CD14-positive monocyte (primary cell): Measurements from ENCODE around the gene MDFIC. TPM values are rescaled to one million over a fixed set of nuclear protein-coding genes. Genes with fewer than 3 reads are reported as not detected.

Experiments used
- DNase-seq, 3 donors: peaks; one replicate each; pipeline ENCODE4 v3.0.0-alpha.2; 2011 to 2022
- H2AFZ ChIP-seq: 2 replicates; pipeline ENCODE4 v1.6.0; 2012; ENCODE audit warnings: mild to moderate bottlenecking, low read depth, low read length, inconsistent platforms; ENCODE audit not compliant: insufficient read depth, poor library complexity, severe bottlenecking
- H3K27ac ChIP-seq, 2 donors: 1 replicate in 1 of 2; 2 replicates in 1 of 2; pipeline ENCODE4 v1.5.1; 2012 to 2013; ENCODE audit warnings: low read length in 2 of 2, control low read depth in 1 of 2, inconsistent platforms in 1 of 2, low read depth in 1 of 2, mild to moderate bottlenecking in 1 of 2
- H3K27me3 ChIP-seq, 2 donors: one replicate each; pipeline versions ENCODE4 v1.6.0 to v1.6.1; 2011 to 2013; ENCODE audit warnings: low read length in 2 of 2; ENCODE audit not compliant: control insufficient read depth in 2 of 2, insufficient read depth in 2 of 2
- H3K36me3 ChIP-seq, 2 donors: replicated peaks in 1 of 2; 1 replicate in 1 of 2; 2 replicates in 1 of 2; pipeline versions ENCODE4 v1.5.1 to v1.6.1; 2012 to 2013; ENCODE audit warnings: low read length in 2 of 2, control low read depth in 1 of 2, inconsistent platforms in 1 of 2, mild to moderate bottlenecking in 1 of 2; ENCODE audit not compliant: insufficient read depth in 2 of 2, control insufficient read depth in 1 of 2
- H3K4me1 ChIP-seq, 2 donors: 1 replicate in 1 of 2; 2 replicates in 1 of 2; pipeline versions ENCODE4 v1.5.1 to v1.6.1; 2012 to 2013; ENCODE audit warnings: low read length in 2 of 2, control low read depth in 1 of 2, inconsistent platforms in 1 of 2, mild to moderate bottlenecking in 1 of 2, moderate library complexity in 1 of 2; ENCODE audit not compliant: insufficient read depth in 2 of 2, control insufficient read depth in 1 of 2
- H3K4me2 ChIP-seq: replicated peaks from 2 replicates; pipeline ENCODE3; 2012; ENCODE audit warnings: low read length, moderate library complexity, mild to moderate bottlenecking; ENCODE audit not compliant: poor library complexity, severe bottlenecking; ENCODE audit errors: extremely low read depth
- H3K4me3 ChIP-seq, 3 experiments: fragments of 200-600 bp in 1 of 3; sonication (generic) in 1 of 3; replicated peaks in 1 of 3; 1 replicate in 2 of 3; 2 replicates in 1 of 3; pipeline ENCODE4 v1.5.1; 2011 to 2013; ENCODE audit warnings: low read length in 3 of 3, mild to moderate bottlenecking in 3 of 3, control low read depth in 2 of 3, low read depth in 2 of 3, inconsistent platforms in 1 of 3, moderate library complexity in 1 of 3
- H3K79me2 ChIP-seq: 2 replicates; pipeline ENCODE4 v1.6.0; 2012; ENCODE audit warnings: mild to moderate bottlenecking, control low read depth, inconsistent platforms, low read length, moderate library complexity; ENCODE audit not compliant: insufficient read depth
- H3K9ac ChIP-seq: 2 replicates; pipeline ENCODE4 v1.6.0; 2017; ENCODE audit warnings: low read length, mild to moderate bottlenecking; ENCODE audit not compliant: insufficient read depth, poor library complexity, severe bottlenecking
- H3K9me3 ChIP-seq, 2 donors: replicated peaks in 1 of 2; 1 replicate in 1 of 2; 2 replicates in 1 of 2; pipeline versions ENCODE4 v1.5.1 to v1.6.1; 2012 to 2013; ENCODE audit warnings: low read length in 2 of 2, control low read depth in 1 of 2; ENCODE audit not compliant: control insufficient read depth in 1 of 2, insufficient read depth in 1 of 2
- H4K20me1 ChIP-seq: 2 replicates; pipeline ENCODE4 v1.6.0; 2012; ENCODE audit warnings: mild to moderate bottlenecking, low read length, control low read depth, moderate library complexity; ENCODE audit not compliant: insufficient read depth
- H3K27ac Mint-ChIP-seq, 7 donors: one replicate each; pipeline ENCODE4 v1.8.0; 2020; ENCODE audit warnings: mild to moderate bottlenecking in 7 of 7, mixed read lengths in 7 of 7, moderate library complexity in 6 of 7, inconsistent platforms in 2 of 7
- H3K27me3 Mint-ChIP-seq, 3 donors: one replicate each; pipeline ENCODE4 v1.8.0; 2021 to 2022; ENCODE audit warnings: low read depth in 3 of 3, mild to moderate bottlenecking in 3 of 3, mixed read lengths in 3 of 3, moderate library complexity in 3 of 3, inconsistent platforms in 1 of 3
- H3K36me3 Mint-ChIP-seq, 2 donors: one replicate each; pipeline ENCODE4 v1.8.0; 2020; ENCODE audit warnings: mixed read lengths in 2 of 2, inconsistent platforms in 1 of 2, mild to moderate bottlenecking in 1 of 2
- H3K4me1 Mint-ChIP-seq: one replicate; pipeline ENCODE4 v1.8.0; 2020; ENCODE audit warnings: mild to moderate bottlenecking, mixed read lengths
- H3K4me3 Mint-ChIP-seq, 2 donors: one replicate each; pipeline ENCODE4 v1.8.0; 2020; ENCODE audit warnings: mild to moderate bottlenecking in 2 of 2, mixed read lengths in 2 of 2, moderate library complexity in 1 of 2
- H3K9me3 Mint-ChIP-seq, 7 donors: one replicate each; pipeline ENCODE4 v1.8.0; 2020 to 2022; ENCODE audit warnings: mixed read lengths in 7 of 7, mild to moderate bottlenecking in 6 of 7, moderate library complexity in 6 of 7, inconsistent platforms in 2 of 7
- WGBS: methylation state at CpG from one replicate; pipeline ENCODE4 v1.1.5; 2013; ENCODE audit warnings: missing lambda C conversion rate; ENCODE audit not compliant: insufficient coverage; 5-methylcytosine and 5-hydroxymethylcytosine counted together
- intact Hi-C, 2 donors: fragments of 100-400 bp; cut with micrococcal nuclease; formaldehyde crosslinking; loops; one replicate each; pipeline versions ENCODE4 v1.15.0 to v1.15.1; 2023
- polyA plus RNA-seq, 3 donors: library from polyadenylated mRNA; depleted of rRNA in 1 of 3; unstranded in 2 of 3; stranded (reverse) in 1 of 3; fragments of 300-500 nt in 2 of 3; fragments of >200 nt in 1 of 3; fragmentation: Illumina TruSeq in 2 of 3; gene quantifications; 1 replicate in 2 of 3; 2 replicates in 1 of 3; pipeline ENCODE4 v1.2.3, GENCODE V29; 2012 to 2021
- TF ChIP-seq, protein P1 (sequence below): fragments of 200-600 bp; IDR thresholded peaks from one replicate; pipeline ENCODE4 v1.8.0; 2022; ENCODE audit warnings: antibody characterized with exemption, mild to moderate bottlenecking

Gene MDFIC
- polyA plus RNA-seq, 3 donors: 13.0 to 30.0 (median 19.9) TPM

DNA sequence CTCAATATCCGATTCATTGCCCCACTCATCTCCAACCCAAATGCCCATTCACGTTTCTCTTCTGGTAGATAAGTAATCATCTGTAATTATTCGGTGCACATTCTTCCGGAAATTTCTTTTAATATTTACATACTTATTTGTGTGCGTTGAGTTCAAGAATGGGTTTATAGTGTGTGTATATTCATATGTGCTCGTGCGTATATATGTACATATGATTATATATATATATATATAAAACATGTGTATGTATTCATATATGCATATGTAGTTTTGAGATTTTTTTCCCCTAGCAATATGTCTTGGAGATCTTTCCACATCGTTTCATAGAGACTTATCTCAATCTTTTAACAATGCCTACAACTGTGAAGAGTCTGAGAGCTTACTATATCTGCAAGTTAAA, 118.2 kb downstream of the MDFIC start:
- Histone ChIP-seq H3K4me2 (no peak overlapping the region), H3K36me3 (no peaks in the 10 kb centered on the region), H3K9me3 (no peaks in the 10 kb centered on the region), H4K20me1 (no peaks in the 10 kb centered on the region), H3K4me1 (peaks cover 3 to 4% of the 10 kb centered on the region in 2 donors), H3K27ac (no peak overlapping the region), H3K9ac (no peak overlapping the region), H3K4me3 (no peak overlapping the region), H2AFZ (no peak overlapping the region), H3K27me3 (no peaks in the 10 kb centered on the region), H3K79me2 (no peaks in the 10 kb centered on the region)
- TF ChIP-seq, protein P1, sequence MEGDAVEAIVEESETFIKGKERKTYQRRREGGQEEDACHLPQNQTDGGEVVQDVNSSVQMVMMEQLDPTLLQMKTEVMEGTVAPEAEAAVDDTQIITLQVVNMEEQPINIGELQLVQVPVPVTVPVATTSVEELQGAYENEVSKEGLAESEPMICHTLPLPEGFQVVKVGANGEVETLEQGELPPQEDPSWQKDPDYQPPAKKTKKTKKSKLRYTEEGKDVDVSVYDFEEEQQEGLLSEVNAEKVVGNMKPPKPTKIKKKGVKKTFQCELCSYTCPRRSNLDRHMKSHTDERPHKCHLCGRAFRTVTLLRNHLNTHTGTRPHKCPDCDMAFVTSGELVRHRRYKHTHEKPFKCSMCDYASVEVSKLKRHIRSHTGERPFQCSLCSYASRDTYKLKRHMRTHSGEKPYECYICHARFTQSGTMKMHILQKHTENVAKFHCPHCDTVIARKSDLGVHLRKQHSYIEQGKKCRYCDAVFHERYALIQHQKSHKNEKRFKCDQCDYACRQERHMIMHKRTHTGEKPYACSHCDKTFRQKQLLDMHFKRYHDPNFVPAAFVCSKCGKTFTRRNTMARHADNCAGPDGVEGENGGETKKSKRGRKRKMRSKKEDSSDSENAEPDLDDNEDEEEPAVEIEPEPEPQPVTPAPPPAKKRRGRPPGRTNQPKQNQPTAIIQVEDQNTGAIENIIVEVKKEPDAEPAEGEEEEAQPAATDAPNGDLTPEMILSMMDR: no peak
- intact Hi-C loops: no loop called here
- Mint-ChIP-seq H3K27ac (no peak overlapping the region), H3K27me3 (no peaks in the 10 kb centered on the region), H3K36me3 (no peaks in the 10 kb centered on the region), H3K4me1 (peaks cover 21% of the 10 kb centered on the region), H3K4me3 (no peak overlapping the region), H3K9me3 (peaks cover 0 to 3% (median 0%) of the 10 kb centered on the region in 7 donors)
- no peak for DNase-seq
- WGBS: no CpG with 5 or more reads among the region's 8 CpGs

DNA sequence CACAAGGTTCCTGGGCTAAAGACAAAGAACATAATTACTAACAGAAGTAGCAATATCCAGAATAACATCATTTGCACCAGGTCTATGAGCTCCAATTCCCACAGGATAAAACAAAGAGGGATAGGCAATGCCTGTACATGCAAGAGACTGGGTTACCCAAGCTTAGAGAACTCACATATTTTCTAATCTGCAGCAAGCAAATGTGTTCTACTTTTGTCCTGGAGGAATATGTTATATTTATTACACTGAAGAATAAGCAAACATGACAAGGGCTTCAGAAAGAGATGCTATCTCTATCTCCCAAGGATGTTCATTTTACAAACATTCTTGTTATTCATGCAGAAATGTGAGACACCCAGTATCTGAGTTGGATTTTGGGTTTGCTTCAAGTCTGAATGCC, 118.6 kb downstream of the MDFIC start:
- Mint-ChIP-seq H3K4me3 (no peak overlapping the region), H3K27me3 (no peaks in the 10 kb centered on the region), H3K36me3 (no peaks in the 10 kb centered on the region), H3K4me1 (peaks cover 21% of the 10 kb centered on the region), H3K9me3 (peaks cover 0 to 3% (median 0%) of the 10 kb centered on the region in 7 donors), H3K27ac (no peak overlapping the region)
- DNase-seq: no peak
- TF ChIP-seq, protein P1: no peak
- H3K4me3 ChIP-seq: no peak overlapping the region
- H3K4me1 ChIP-seq: peaks cover 3 to 4% of the 10 kb centered on the region in 2 donors
- no peak overlapping the region for H3K9ac ChIP-seq
- H3K27me3 ChIP-seq: no peaks in the 10 kb centered on the region
- no peaks in the 10 kb centered on the region for H3K36me3 ChIP-seq
- H3K4me2 ChIP-seq: no peak overlapping the region
- H4K20me1 ChIP-seq: no peaks in the 10 kb centered on the region
- no peaks in the 10 kb centered on the region for H3K9me3 ChIP-seq
- no peaks in the 10 kb centered on the region for H3K79me2 ChIP-seq
- intact Hi-C loops: no loop called here
- no peak overlapping the region for H2AFZ ChIP-seq
- no peak overlapping the region for H3K27ac ChIP-seq
